Measurements from ENCODE around the gene MTERF4. TPM values are rescaled to one million over a fixed set of nuclear protein-coding genes. Genes with fewer than 3 reads are reported as not detected.

Gene MTERF4
- total and polyA plus RNA-seq, 2 of the 8 experiments (the other 6 are each of a cell fraction or from before 2014, with no cell fraction given), result 25.9 to 28.5 TPM

DNA sequence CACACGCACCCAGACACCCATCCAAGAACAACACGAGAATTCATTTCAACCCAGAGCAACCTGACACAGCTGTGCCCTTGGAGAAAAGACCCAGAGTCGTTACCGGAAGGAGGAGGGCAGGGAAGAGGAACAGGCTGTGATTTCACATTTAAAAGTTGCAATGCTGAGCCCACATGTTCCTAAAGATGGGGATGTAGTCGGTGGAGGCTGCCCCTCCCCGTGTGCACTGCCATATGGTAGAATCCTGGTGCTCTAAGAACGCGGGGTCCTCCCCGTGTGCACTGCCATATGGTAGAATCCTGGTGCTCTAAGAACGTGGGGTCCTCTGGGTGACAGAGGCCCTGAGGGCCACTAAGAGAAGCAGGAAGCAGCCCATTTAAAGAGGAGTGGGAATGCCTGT is 10.9 kb downstream of the MTERF4 start (continued):
- TF ChIP-seq EP300 (IDR thresholded peaks at IDR 0.05; ENCODE audit: borderline replicate concordance in 1 of 2, low read depth in 2 of 2, low read length in 2 of 2) (no peak), BACH1 (IDR thresholded peaks at IDR 0.05; ENCODE audit: low read length) (no peak), TAF1 (IDR thresholded peaks at IDR 0.05; ENCODE audit: low read depth, low read length) (no peak), EZH2 (IDR thresholded peaks at IDR 0.05; ENCODE audit: low read depth, low read length, severe bottlenecking) (no peak)
- TF ChIP-seq, protein P1, sequence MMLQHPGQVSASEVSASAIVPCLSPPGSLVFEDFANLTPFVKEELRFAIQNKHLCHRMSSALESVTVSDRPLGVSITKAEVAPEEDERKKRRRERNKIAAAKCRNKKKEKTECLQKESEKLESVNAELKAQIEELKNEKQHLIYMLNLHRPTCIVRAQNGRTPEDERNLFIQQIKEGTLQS (IDR thresholded peaks at IDR 0.05; ENCODE audit: insufficient read depth, low read depth, low read length), result no peak

Data from H1 (cell line).